TTC549 (cell line): ENCODE data around the gene ZNF605.
A peak's percentile ranks its signal among the peaks of the same experiment; 100 is the strongest.
"Not testable (repeated sequence)": the region's sequence is repeated elsewhere in the genome, so short reads cannot be mapped to it uniquely, and the experiment has no call there.

Source experiments
- FAIRE-seq: peaks from 2 replicates; lab custom pipeline; 2012; peaks lifted over from hg19 to GRCh38; lab: Jason Lieb, UNC

The ZNF605 gene

DNA sequence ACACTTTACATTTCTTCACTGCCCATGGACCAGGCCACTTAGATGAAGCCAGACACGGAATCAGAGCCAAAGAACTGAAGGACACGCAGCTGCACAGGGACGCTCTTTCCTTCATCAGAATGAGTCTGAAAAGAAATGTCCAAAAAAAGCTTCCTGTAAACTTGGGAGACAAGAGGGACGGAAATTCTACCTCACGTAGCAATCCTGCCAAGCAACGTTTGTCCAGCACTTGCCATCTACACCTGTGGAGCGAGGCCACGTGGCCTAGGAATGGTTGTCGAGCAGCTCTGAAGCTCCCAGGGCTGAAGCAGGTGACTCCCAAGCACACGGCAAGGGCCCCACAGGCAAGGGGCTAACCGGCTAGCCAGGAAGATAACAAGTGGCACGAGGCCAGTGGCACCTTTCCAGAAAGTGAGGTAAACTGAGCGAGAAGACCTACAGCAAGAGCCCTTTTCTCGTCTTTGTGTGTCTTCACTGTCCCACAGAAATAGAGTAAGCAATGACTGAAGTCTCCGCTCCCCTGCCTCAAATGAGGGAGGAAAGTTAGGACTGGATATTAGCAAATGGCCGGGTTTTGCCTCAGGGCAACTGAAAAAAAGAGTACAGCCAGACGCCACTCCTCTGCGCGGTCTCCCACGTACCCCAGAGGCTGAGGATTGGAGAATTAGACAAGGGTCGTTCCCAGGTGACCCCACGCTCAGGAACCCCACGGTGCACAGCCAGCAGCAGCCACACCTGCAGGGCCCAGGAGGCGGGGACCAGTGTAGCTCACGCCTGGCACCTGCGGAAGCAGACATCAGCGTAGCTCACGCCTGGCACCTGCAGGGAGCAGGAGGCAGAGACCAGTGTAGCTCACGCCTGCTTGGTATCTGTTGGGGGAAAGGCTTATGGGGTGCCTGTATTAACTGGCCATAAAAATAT is 7.7 kb downstream of the ZNF605 start:
- FAIRE-seq: no peak

DNA sequence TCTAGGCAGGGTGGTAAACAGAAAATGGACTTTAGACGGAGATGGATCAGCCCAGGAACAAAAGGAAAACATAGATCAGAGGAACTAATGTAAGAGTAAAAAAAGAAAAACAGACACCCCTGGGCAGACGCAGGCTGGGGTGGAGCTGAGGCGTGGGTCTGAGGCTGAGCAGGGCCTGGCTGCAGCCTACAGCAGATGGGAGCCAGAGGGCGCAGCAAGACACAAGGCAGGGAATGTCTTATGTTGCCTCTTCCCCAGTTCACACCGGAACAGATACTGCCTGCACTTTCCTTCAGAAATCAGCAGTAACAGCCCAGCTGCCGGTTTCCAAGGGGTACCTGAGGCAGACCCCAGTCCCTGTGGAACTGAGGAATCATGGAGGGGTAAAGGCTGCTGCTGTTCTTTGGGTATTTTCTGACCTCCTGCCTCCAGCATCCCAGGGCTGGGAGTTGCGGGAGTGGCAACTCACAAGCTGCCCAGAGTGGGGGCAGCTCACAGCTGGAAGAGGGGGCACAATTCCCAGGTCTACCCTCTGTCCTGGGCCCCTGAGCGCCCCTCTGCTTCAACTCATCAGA is 9.8 kb downstream of the ZNF605 start:
- no peak for FAIRE-seq

DNA sequence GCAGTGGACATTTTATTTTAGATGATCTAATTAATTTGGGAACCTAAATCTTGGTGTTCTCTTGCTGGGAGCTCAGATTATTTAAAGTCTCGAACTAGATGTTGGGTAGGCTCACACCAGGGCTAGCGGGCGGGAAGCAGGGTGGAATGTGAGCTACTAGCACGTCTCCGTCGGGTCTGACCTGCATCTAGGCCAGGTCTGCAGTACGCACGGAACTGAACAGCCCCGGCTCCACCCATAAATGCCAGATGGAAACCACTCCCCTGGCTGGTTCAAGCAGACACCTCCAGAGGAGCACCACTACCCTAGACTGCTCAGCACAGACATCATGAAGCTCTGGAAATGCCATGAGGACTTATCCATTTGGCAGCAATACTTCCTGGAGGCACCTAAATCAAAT is 10.3 kb downstream of the ZNF605 start:
- no peak for FAIRE-seq

DNA sequence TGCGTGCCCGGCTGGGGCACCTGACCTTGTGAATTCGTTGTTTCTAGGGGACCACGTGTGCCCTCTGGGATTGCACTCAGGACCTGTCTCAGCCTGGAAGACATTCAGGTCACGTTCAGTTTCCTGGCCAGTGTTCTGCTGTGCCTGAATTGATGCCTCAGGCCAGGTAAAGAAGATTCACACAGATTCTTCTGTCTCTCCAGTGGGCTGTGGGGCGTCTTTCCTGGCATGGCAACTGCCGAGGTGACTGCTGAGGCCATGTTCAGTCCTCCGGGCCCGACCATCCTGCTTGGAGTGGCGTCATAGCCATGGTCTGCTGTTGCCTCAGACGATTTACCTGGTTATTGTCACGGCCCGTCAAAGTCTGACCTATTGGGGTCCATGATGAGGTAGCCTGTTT is 13.5 kb downstream of the ZNF605 start:
- no peak for FAIRE-seq

DNA sequence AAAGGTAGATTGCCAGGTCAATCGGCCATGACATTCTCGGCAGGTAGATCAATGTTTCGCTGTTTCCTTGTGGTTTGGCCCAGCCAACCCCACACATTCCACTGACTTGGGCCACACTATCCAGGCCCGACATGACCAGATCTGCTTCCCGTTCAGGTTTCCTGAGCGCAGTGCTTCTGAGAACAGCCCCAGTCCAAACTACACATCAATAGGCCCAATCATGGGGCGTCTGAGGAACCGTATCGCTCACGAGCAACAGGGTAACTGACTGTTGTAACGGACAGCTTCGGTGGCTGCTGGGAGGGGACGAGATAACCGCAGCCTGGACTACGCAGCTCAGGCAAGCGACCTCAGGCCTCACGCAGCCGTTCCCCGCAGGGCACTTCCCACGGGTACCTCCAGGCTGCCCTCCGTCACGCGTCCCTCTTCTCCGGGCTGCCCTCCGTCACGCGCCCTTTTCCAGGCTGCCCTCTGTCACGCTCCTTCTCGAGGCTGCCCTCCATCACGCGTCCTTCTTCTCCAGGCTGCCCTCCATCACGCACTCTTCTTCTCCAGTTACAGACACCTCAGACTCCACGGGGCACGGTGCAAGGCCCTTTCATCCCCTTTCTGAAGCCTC is 14.7 kb downstream of the ZNF605 start:
- no peak for FAIRE-seq

DNA sequence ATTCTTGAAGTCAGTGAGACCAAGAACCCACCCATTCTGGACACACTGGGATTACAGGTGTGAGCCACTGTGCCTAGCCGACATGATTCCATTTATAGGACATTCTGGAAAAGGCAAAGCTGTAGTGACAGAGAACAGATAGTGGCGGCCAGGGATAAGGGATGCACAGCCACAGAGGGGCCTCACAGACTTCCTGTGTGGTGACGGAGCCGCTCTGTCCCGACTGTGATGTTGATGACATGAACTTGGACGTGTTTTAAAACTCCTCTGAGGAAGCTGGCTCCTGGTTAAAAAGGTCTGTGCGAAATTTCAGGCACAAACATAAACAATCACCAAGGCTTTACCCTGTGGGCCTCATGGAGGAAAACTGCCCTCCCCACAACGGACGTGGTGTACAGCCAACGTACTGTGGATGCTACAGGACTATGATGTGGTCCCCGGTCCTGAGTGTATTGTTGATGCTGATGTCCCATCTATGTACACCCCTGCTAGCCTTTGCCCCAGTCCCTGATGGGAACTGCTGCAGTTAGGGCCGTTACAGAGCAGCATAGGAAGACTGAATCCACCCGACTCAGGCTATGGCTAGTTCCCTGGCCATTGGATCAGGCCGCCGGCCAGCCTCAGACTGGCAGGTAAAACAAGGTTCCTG is 15.9 kb downstream of the ZNF605 start:
- no peak for FAIRE-seq

DNA sequence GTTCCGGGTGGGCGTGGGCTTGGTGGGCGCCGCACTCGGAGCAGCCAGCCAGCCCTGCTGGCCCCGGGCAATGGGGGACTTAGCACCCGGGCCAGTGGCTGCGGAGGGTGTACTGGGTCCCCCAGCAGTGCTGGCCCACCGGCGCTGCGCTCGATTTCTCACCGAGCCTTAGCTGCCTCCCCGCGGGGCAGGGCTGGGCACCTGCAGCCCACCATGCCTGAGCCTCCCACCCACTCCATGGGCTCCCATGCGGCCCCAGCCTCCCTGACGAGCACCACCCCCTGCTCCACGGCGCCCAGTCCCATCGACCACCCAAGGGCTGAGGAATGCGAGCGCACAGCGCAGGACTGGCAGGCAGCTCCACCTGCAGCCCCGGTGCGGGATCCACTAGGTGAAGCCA is 17.3 kb downstream of the ZNF605 start:
- FAIRE-seq: not testable (repeated sequence)

DNA sequence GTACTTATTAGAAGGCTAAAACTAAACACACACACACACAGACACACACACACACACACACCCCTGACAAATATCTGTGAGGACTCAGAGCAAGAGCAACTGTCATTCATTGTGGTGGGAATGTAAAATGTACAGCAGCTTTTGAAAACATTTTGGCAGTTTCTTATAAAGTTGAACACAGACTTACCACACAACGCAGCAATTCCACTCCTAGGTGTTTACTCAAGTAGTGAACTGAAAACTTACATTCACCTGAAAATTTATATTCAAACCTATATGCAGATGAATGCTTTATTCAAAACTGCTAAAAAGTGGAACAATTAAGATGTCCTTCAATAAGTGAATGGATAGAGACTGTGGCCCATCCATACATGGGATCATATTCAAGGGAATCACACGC is 18.6 kb downstream of the ZNF605 start:
- no peak for FAIRE-seq

DNA sequence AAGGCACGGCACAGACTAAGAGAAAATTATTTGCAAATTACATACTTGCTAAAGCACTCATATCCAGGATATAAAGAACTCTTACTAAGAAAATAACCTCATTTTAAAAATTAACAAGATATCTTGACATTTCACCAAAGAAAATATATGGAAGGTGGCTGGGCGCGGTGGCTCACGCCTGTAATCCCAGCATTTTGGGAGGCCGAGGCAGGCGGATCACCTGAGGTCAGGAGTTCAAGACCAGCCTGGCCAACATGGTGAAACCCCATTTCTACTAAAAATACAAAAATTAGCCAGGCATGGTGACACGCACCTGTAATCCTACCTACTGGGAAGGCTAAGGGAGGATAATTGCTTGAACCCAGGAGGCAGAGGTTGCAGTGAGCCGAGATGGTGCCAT is 19.2 kb downstream of the ZNF605 start:
- FAIRE-seq: not testable (repeated sequence)

DNA sequence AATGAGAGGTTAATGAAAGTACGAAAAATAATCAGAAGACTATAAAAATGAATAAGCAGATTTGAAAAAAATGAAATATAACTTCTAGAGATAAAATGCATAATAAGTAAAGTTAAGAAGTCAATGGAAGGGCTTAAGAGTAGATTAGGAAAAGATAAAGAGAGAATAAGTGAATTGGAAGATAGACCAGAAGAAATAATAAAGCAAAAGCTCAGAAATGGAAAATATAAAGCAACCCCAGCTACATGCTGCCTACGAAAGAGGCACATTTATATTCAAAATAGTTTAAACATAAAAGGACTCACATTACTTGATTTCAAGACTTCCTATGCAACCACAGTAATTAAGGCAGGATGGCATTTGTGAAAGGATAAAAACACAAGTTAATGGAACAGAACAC is 19.9 kb downstream of the ZNF605 start:
- no peak for FAIRE-seq

DNA sequence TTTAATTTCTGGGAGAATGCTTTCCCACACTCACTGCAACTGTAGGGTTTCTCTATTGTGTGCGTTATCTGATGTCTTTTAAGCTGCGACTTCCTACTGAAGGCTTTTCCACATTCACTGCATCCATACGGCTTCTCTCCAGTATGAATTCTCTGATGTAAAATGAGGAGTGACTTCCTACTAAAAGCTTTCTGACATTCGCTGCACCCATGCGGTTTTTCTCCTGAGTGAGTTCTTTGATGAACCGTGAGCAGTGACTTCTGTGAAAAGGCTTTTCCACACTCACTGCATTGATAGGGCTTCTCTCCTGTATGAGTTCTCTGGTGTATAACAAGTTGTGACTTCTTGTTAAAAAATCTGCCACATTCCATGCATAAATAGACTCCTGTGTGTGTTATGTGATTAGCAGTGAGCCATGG is 29.7 kb downstream of the ZNF605 start:
- no peak for FAIRE-seq

DNA sequence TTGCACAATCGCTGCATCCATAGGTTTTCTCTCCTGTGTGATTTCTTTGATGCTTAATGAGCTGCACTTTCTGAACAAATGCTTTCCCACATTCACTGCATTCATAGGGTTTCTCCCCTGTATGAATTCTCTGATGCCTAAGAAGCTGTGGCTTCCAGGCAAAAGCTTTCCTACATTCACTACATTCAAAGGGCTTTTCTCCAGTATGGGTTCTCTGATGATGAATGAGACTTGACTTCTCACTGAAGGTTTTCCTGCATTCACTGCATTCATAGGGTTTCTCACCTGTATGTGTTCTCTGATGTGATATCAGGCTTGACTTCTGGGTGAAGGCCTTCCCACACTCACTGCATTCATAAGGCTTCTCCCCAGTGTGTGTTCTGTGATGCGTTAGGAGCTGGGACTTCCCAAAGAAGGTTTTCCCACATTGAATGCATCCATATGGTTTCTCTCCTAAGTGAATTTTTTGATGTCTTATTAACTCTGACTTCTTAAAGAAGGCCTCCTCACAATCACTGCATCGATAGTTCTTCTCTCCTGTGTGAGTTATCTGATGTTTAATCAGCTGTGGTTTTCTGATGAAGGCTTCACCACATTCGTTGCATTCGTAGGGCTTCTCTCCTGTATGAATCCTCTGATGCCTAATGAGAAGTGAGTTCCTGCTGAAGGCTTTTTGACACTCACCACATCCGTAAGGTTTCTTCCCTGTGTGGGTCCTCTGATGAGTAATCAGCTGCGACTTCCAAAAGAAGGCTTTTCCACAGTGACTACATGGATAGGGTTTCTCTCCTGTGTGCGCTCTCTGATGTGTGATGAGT is 30.3 kb downstream of the ZNF605 start:
- FAIRE-seq: no peak

DNA sequence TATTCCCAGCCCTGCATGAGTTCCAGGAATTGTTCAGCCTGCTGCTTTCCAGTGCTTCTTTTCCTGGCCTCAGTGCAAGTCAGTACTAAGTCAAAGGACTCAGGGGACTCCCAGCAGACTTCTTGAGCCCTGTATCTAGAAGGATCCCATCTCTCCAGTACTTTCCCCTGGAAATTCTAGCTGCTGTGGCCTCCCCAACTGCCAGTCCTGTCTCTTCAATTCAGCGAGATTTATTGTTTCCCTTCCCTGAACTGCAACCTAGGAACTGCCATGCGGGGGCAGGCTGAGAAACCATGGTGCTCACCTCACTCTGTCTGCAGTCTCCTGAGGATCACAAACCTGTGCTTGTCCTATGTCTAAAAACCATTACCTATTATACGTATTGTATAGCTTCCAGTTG is 31.8 kb downstream of the ZNF605 start:
- FAIRE-seq: no peak

DNA sequence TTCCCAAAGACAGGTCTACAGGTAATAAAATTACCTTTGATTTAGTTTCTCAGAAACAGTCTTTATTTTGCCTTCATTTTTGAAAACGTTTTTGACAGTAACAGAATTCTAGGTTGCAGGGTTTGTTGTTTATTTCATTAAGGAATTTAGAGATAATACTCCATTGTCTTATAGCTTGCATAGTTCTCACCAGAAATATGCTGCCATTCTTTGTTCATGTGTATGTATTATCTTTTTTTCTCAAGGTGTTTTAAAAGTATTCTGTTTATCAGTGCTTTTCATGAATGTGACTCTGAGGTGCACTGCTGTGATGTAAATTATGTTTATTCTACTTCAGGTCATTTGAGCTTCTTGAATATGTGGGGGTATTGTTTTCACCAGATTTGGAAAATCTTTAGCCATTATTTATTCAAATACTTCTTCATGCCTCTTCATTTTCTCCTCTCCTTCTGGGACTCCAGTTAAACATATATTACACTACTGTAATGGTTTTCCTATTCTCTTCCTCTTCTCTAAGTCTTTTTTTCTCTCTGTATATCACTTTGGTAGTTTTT is 32.7 kb downstream of the ZNF605 start:
- FAIRE-seq: no peak

DNA sequence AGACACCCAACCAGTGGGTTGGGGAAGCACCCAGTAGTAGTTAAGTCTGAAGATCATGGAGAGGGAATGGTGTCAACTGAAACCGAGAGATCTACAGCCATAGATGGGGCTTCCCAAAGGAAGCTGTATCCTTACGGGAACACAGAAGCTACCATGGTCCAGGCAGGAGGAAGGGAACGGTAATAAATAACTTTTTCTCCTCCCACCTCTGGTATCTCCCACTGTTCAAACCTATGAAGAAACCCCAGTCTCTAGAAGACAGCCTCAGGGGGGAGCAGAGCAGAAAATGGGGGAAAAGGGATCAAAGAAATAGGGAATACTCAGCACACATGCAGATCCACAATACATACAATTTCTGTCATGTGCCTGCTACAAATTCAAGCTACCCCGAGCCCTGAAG is 33.4 kb downstream of the ZNF605 start:
- no peak for FAIRE-seq

DNA sequence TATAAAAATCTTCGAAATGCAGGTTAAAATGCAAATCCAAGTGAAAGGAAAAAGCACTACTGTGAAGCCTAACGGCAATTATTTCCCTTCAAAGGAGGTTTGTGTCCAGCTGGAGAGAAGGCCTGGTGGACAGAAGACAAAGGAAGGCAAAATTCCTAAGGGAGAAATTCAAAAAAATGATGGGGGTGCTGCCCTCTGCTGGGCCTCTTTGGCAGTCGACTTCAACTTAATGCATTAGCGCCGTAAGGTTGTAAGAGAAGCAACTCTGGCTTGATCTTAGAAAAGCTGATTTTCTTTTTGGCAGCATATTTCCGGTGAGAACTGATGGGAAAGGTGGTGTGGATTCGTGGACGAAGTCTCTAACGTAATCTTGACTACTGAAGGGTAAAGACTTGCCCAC is 34.4 kb downstream of the ZNF605 start:
- FAIRE-seq: no peak

DNA sequence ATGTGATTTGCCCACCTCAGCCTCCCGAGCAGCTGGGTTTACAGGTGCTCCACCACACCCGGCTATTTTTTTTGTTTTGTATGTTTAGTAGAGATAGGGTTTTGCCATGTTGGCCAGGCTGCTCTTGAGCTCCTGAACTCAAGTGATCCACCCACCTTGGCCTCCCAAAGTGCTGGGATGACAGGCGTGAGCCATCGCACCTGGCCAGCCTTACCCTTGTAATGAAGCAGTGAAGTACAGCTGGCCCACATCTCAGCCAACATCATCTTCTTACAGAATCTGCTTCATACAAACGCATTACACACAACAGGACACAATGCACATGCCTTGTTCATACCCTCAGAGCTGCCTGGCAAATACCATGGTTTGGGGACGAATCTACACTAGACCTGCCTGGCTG is 37.4 kb downstream of the ZNF605 start:
- no peak for FAIRE-seq

DNA sequence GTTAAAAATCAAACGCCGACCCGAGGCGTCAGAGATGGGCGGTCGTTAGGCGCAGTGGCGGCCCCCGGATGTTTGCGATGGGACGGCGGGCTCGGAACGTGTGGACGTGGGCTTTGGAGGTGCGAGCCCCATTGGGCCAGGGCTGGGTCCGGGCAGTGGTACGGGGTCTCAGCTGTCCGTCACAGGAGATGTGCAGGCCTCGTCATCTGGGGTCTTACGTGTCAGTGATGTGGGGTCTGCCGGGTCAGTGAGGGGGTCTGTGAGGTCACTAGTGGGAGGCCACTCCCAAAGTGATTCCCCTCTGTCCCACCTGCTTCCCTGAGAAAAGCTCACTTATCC is 47.1 kb downstream of the ZNF605 start:
- no peak for FAIRE-seq

DNA sequence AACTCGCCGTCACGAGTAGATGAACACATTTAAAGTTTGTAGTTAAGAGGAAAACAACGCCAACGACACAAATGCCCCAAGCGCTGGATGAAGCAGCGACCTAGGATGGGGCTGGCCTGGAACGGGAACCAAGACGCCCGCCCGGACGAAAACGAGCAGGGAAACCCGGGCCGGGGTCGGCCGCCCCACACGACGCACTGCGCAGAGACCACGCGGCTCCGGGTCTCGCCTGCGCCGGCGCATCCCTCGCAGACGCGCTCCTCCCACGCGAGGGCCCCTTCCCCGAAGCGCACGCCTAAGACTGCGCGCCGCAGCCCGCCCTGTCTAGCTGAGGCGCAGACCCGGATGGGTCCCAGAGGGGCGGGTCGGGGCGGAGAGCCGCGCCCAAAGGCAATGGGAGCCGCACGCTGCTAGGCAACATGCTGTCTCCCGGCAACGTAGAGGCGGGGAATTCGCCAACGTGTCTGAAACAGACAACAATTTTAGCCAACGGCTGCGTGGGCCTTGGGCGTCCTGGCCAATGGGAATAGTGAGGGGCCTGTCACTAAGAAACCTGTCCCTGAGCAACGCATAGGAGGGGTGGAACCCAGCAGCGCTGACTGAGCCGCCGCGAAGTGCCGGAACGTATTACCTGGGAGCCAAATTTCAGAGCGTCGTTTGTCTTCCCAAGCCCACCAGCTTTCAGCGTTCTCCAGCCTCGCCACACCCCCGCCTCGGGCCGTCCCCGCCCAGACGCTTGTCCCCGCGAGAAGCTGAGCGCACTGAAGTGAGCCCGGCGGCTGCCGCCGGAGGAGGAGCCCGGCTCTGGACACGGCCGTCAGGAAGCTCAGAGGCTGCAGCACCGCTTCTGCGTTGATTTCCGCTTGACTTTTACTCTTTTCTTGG is 47.7 kb downstream of the ZNF605 start:
- peak; percentile 91 for FAIRE-seq

DNA sequence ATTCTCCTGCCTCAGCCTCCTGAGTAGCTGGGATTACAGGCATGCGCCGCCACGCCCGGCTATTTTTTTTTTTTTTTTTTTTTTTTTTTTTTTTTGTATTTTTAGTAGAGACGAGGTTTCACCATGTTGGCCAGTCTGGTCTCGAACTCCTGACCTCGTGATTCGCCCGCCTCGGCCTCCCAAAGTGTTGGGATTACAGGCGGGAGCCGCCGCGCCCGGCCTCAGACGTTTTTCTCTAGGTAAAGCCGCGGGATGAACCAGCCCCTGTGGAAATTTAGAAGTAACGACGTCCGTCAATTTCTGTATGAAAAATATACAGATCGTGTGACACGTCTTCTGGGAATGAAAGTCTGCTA is 48.3 kb downstream of the ZNF605 start:
- FAIRE-seq: not testable (repeated sequence)

DNA sequence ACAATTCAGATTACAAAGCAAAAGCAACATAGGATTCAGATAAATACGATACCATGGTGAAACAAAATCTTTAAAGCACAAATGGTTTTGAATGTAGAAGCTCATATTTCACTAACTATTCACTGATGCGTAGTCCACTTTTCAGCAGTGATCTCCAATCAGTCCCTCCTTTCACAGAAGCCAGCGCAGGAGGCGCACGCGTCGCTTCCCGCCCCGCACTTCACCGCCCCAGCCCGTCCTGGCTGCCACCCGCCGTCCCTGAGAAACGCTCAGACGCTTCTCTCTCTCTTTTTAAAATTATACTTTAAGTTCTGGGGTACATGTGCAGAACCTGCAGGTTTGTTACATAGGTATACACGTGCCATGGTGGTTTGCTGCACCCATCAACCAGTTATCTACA is 48.9 kb downstream of the ZNF605 start:
- no peak for FAIRE-seq
